IMR-90 (cell line): ENCODE results near the gene TMED10.

Source experiments
- BHLHE40 ChIP-seq: fragments of 150-350 bp; IDR thresholded peaks from 2 replicates; pipeline ENCODE4 v1.6.1; 2016; ENCODE audit warnings: mild to moderate bottlenecking, low read depth, low read length
- CEBPB ChIP-seq: IDR thresholded peaks from 2 replicates; pipeline ENCODE4 v1.6.1; 2012; ENCODE audit warnings: low read depth, low read length, improper control_type of control experiment
- CTCF ChIP-seq: conservative IDR thresholded peaks from 2 replicates; pipeline ENCODE4 v1.5.1; 2012; ENCODE audit warnings: mild to moderate bottlenecking, low read depth, low read length, improper control_type of control experiment
- POLR2A ChIP-seq: IDR thresholded peaks from 2 replicates; pipeline ENCODE4 v1.6.1; 2012; ENCODE audit warnings: mild to moderate bottlenecking, low read depth, low read length
- RAD21 ChIP-seq: IDR thresholded peaks from 2 replicates; pipeline ENCODE4 v1.6.1; 2012; ENCODE audit warnings: low read length, improper control_type of control experiment
- RFX5 ChIP-seq: IDR thresholded peaks from 2 replicates; pipeline ENCODE4 v1.8.0; 2012; ENCODE audit warnings: low read depth, mild to moderate bottlenecking, low read length, moderate library complexity
- SMC3 ChIP-seq: fragments of 150-350 bp; IDR thresholded peaks from 2 replicates; pipeline ENCODE4 v1.6.1; 2016; ENCODE audit warnings: low read depth, mild to moderate bottlenecking, antibody characterized with exemption, low read length, moderate library complexity

GRCh38 chr14:75120541-75121291, 55.7 kb downstream of the TMED10 start:
- no peak for TF ChIP-seq CTCF
- TF ChIP-seq SMC3 = no peak
- TF ChIP-seq POLR2A = no peak
- no peak for TF ChIP-seq RFX5
- no peak for TF ChIP-seq CEBPB
- TF ChIP-seq BHLHE40 = no peak
- TF ChIP-seq RAD21 = no peak
